Measurements from ENCODE around the gene TRAK2.

The TRAK2 gene

DNA sequence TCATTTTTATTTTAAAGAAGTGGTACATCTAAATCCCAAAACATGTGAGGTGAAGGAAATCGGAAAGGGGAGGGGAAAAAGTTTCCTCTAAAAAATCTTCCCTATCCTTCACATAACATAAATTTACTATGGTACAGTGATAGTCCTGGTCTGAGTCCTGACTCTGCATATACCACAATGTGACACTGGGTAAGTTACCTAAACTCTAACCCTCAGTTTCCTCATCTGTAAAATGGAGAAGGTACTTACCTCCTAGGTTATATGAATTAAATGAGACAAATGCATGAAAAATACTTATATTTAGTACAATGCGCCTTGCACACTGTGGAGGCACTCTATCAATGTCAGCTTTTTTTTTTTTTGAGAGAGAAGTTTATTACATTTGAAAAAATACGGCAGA is 42.3 kb downstream of the TRAK2 start:
- DNase-seq (ENCODE audit: insufficient read length) (no peak), FAIRE-seq (no peak)
- TF ChIP-seq POLR2AphosphoS5 (IDR thresholded peaks at IDR 0.05; ENCODE audit: low read depth, low read length) (no peak), POLR2A (IDR thresholded peaks at IDR 0.05; ENCODE audit: low read depth, low read length) (no peak), TAF1 (IDR thresholded peaks at IDR 0.05; ENCODE audit: borderline replicate concordance, low read depth, low read length) (no peak)

- DNase-seq (ENCODE audit: insufficient read length) (no peak), FAIRE-seq (no peak)
- TF ChIP-seq TAF1 (IDR thresholded peaks at IDR 0.05; ENCODE audit: borderline replicate concordance, low read depth, low read length) = no peak
- no peak for TF ChIP-seq POLR2A (IDR thresholded peaks at IDR 0.05; ENCODE audit: low read depth, low read length)
- no peak for TF ChIP-seq POLR2AphosphoS5 (IDR thresholded peaks at IDR 0.05; ENCODE audit: low read depth, low read length)
Measured at GRCh38 chr2:201407265-201407664, 44.0 kb downstream of the TRAK2 start.

- DNase-seq (ENCODE audit: insufficient read length) (no peak), FAIRE-seq (no peak)
- TF ChIP-seq TAF1 (IDR thresholded peaks at IDR 0.05; ENCODE audit: borderline replicate concordance, low read depth, low read length) (no peak), POLR2A (IDR thresholded peaks at IDR 0.05; ENCODE audit: low read depth, low read length) (no peak), POLR2AphosphoS5 (IDR thresholded peaks at IDR 0.05; ENCODE audit: low read depth, low read length) (no peak)
Measured at GRCh38 chr2:201406077-201406662, 45.1 kb downstream of the TRAK2 start.

- FAIRE-seq = no peak
- DNase-seq (ENCODE audit: insufficient read length) = no peak
- no peak for TF ChIP-seq TAF1 (IDR thresholded peaks at IDR 0.05; ENCODE audit: borderline replicate concordance, low read depth, low read length)
- TF ChIP-seq POLR2AphosphoS5 (IDR thresholded peaks at IDR 0.05; ENCODE audit: low read depth, low read length) = no peak
- TF ChIP-seq POLR2A (IDR thresholded peaks at IDR 0.05; ENCODE audit: low read depth, low read length) = no peak
Measured at GRCh38 chr2:201404699-201405280, 46.5 kb downstream of the TRAK2 start.

- no peak for FAIRE-seq
- DNase-seq (ENCODE audit: insufficient read length) = no peak
- TF ChIP-seq TAF1 (IDR thresholded peaks at IDR 0.05; ENCODE audit: borderline replicate concordance, low read depth, low read length) = no peak
Measured at GRCh38 chr2:201403880-201404279, 47.4 kb downstream of the TRAK2 start.

- DNase-seq (ENCODE audit: insufficient read length) = no peak
- FAIRE-seq = no peak
- no peak for TF ChIP-seq TAF1 (IDR thresholded peaks at IDR 0.05; ENCODE audit: borderline replicate concordance, low read depth, low read length)
- no peak for TF ChIP-seq POLR2A (IDR thresholded peaks at IDR 0.05; ENCODE audit: low read depth, low read length)
- no peak for TF ChIP-seq POLR2AphosphoS5 (IDR thresholded peaks at IDR 0.05; ENCODE audit: low read depth, low read length)
Measured at GRCh38 chr2:201402651-201403562, 48.4 kb downstream of the TRAK2 start.

- no peak for FAIRE-seq
- no peak for DNase-seq (ENCODE audit: insufficient read length)
- no peak for TF ChIP-seq POLR2AphosphoS5 (IDR thresholded peaks at IDR 0.05; ENCODE audit: low read depth, low read length)
- TF ChIP-seq POLR2A (IDR thresholded peaks at IDR 0.05; ENCODE audit: low read depth, low read length) = no peak
- TF ChIP-seq TAF1 (IDR thresholded peaks at IDR 0.05; ENCODE audit: borderline replicate concordance, low read depth, low read length) = no peak
Measured at GRCh38 chr2:201401815-201402214, 49.4 kb downstream of the TRAK2 start.

GRCh38 chr2:201396595-201396994 is 54.7 kb downstream of the TRAK2 start:
- FAIRE-seq = no peak
- no peak for DNase-seq (ENCODE audit: insufficient read length)
- TF ChIP-seq TAF1 (IDR thresholded peaks at IDR 0.05; ENCODE audit: borderline replicate concordance, low read depth, low read length) = no peak
- no peak for TF ChIP-seq POLR2A (IDR thresholded peaks at IDR 0.05; ENCODE audit: low read depth, low read length)
- no peak for TF ChIP-seq POLR2AphosphoS5 (IDR thresholded peaks at IDR 0.05; ENCODE audit: low read depth, low read length)

DNA sequence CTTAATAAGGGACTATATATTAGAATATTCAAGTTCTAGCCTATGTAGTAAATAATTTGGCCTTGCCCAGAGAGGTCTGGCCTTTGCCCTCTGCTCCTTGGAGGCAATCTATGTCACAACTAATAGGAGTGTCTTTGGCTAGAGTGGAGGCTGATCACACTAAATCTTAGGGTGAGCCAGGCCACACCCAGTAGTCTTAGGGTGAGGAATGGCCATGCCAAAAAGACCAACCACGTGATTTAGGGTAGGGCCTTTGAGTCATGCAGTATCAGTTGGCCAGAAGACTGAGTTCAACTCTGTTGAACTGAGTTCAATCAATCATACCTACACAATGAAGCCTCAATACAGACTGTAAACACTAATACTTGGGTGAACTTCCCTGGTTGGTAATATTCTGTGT is 68.1 kb downstream of the TRAK2 start:
- DNase-seq (ENCODE audit: insufficient read length) (no peak), FAIRE-seq (no peak)
- TF ChIP-seq TAF1 (IDR thresholded peaks at IDR 0.05; ENCODE audit: borderline replicate concordance, low read depth, low read length) (no peak), POLR2A (IDR thresholded peaks at IDR 0.05; ENCODE audit: low read depth, low read length) (no peak)

DNA sequence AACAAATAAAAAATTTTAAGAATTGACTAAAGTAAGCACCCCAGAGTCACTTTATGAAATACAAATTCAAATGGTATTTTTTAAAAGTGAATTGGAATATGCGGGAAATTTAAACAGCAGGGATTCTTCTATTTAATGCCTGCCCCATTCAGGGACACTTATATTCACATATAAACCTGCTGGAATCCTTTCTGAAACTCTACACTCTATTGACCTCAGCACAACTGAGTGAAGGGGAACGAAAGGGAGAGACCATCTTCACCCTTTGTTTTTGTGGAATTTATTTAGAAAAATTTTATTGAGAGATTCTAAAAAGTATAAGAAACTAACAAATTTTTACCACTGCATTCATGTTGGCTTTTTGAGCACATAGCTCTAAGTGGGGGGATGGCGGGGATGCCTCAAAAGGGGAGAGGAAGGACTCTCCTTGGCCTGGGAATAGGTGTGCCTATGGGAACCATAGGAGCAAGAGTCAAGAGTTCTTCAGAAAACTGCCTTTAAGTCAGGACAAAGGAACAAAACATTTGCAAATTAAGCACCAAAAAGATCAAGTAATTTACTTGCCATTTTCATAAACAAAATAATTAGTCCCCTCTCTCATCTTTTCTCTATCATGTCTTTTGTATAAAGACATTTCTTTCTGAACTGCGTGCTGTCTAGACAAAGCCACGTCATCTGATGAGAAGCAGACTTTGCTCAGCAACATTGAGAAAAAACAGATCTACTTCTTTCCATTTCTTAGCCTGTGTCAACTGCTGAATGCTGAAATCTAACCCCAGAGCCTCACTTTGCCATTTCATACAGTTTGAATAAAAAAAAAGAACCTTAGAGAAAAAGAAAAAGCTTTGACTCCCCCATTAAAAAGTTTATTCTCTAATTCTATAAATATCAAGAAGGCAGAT is 72.5 kb downstream of the TRAK2 start:
- TF ChIP-seq POLR2AphosphoS5 (IDR thresholded peaks at IDR 0.05; ENCODE audit: low read depth, low read length) = no peak
- no peak for TF ChIP-seq TAF1 (IDR thresholded peaks at IDR 0.05; ENCODE audit: borderline replicate concordance, low read depth, low read length)
- TF ChIP-seq POLR2A (IDR thresholded peaks at IDR 0.05; ENCODE audit: low read depth, low read length) = no peak
- FAIRE-seq (no peak), DNase-seq (ENCODE audit: insufficient read length) (no peak)

- TF ChIP-seq TAF1 (IDR thresholded peaks at IDR 0.05; ENCODE audit: borderline replicate concordance, low read depth, low read length) (no peak), POLR2AphosphoS5 (IDR thresholded peaks at IDR 0.05; ENCODE audit: low read depth, low read length) (no peak), POLR2A (IDR thresholded peaks at IDR 0.05; ENCODE audit: low read depth, low read length) (no peak)
- FAIRE-seq = no peak
- no peak for DNase-seq (ENCODE audit: insufficient read length)
Measured at GRCh38 chr2:201377218-201377617, 74.0 kb downstream of the TRAK2 start.

Measured in GM12892 (cell line).